AML-193 (cell line): ENCODE measurements around the gene KIF26A.

Source experiments
- DNase-seq, 2 experiments: peaks; one replicate each; lab custom pipeline; 2025; lab: John Stamatoyannopoulos, UW

KIF26A gene

GRCh38 chr14:104101086-104101621 lies 37.2 kb upstream of the KIF26A start:
- DNase-seq: no peak

GRCh38 chr14:104101651-104102281 lies 36.6 kb upstream of the KIF26A start:
- no peak for DNase-seq

- DNase-seq: no peak
Observed at GRCh38 chr14:104102282-104102914, 36.0 kb upstream of the KIF26A start.

GRCh38 chr14:104103061-104103445 lies 35.3 kb upstream of the KIF26A start:
- DNase-seq: no peak

- no peak for DNase-seq
Observed at GRCh38 chr14:104103446-104104075, 34.8 kb upstream of the KIF26A start.

- DNase-seq: no peak
Observed at GRCh38 chr14:104104076-104104901, 34.1 kb upstream of the KIF26A start.

GRCh38 chr14:104105071-104105821 lies 33.1 kb upstream of the KIF26A start:
- DNase-seq: no peak

- no peak for DNase-seq
Observed at GRCh38 chr14:104105822-104106470, 32.4 kb upstream of the KIF26A start.

- DNase-seq: no peak
Observed at GRCh38 chr14:104106471-104106991, 31.9 kb upstream of the KIF26A start.

- DNase-seq: no peak
Observed at GRCh38 chr14:104107101-104107581, 31.2 kb upstream of the KIF26A start.

GRCh38 chr14:104107611-104108569 lies 30.5 kb upstream of the KIF26A start:
- DNase-seq: no peak

GRCh38 chr14:104108570-104109541 lies 29.5 kb upstream of the KIF26A start:
- DNase-seq: no peak

- DNase-seq: no peak
Observed at GRCh38 chr14:104109731-104110361, 28.5 kb upstream of the KIF26A start.

GRCh38 chr14:104110491-104111209 lies 27.7 kb upstream of the KIF26A start:
- no peak for DNase-seq

GRCh38 chr14:104111301-104112112 lies 26.9 kb upstream of the KIF26A start:
- no peak for DNase-seq

- DNase-seq: no peak
Observed at GRCh38 chr14:104112113-104112505, 26.3 kb upstream of the KIF26A start.
